Hepatocyte (in vitro differentiated cells): ENCODE data around the gene WFDC1.
"Not testable (repeated sequence)": the region's sequence is repeated elsewhere in the genome, so short reads cannot be mapped to it uniquely, and the experiment has no call there.

ENCODE experiments used
- CTCF ChIP-seq: fragments of 200-600 bp; sonication (generic); IDR thresholded peaks from 2 replicates; pipeline ENCODE4 v1.5.1; 2016; ENCODE audit warnings: antibody characterized with exemption, mild to moderate bottlenecking; ENCODE audit not compliant: poor library complexity
- EZH2 ChIP-seq: fragments of 200-600 bp; sonication (generic); IDR thresholded peaks from 2 replicates; pipeline ENCODE4 v1.6.1; 2016; ENCODE audit warnings: antibody characterized with exemption, mild to moderate bottlenecking, borderline replicate concordance
- EZH2phosphoT487 ChIP-seq: fragments of 200-600 bp; sonication (generic); IDR thresholded peaks from one replicate; pipeline ENCODE4 v1.6.1; 2018; ENCODE audit warnings: antibody characterized with exemption, mild to moderate bottlenecking, low read depth, moderate library complexity; ENCODE audit not compliant: unreplicated experiment, severe bottlenecking

- not testable (repeated sequence) for TF ChIP-seq CTCF, EZH2, EZH2phosphoT487
These were observed 49.1 kb downstream of the WFDC1 start for GRCh38 chr16:84343800-84344199.
